Renal pelvis (tissue), 4 donors: Measurements from ENCODE around the gene ZNF506. TPM values are rescaled to one million over a fixed set of nuclear protein-coding genes. Genes with fewer than 3 reads are reported as not detected.
"Not testable (repeated sequence)": the region's sequence is repeated elsewhere in the genome, so short reads cannot be mapped to it uniquely, and the experiment has no call there.

ENCODE experiments used
- DNase-seq: peaks from one replicate; pipeline ENCODE4 v3.0.0-alpha.2; 2013
- polyA plus RNA-seq, 3 donors: library from polyadenylated mRNA; unstranded; fragments of 120-200 nt; gene quantifications; one replicate each; pipeline ENCODE4 v1.2.1, GENCODE V29; 2013; ENCODE audit not compliant: insufficient read length in 3 of 3

ZNF506 gene
- polyA plus RNA-seq, 3 donors: 27.4 to 41.0 (median 34.3) TPM

GRCh38 chr19:19805480-19805879 lies 16.1 kb downstream of the ZNF506 start:
- no peak for DNase-seq

- DNase-seq: no peak
Measured at GRCh38 chr19:19788015-19788414, 33.5 kb downstream of the ZNF506 start.

GRCh38 chr19:19785476-19785875 lies 36.1 kb downstream of the ZNF506 start:
- not testable (repeated sequence) for DNase-seq

GRCh38 chr19:19782783-19783182 lies 38.8 kb downstream of the ZNF506 start:
- no peak for DNase-seq

- not testable (repeated sequence) for DNase-seq
Measured at GRCh38 chr19:19781791-19782190, 39.8 kb downstream of the ZNF506 start.

- DNase-seq: no peak
Measured at GRCh38 chr19:19778666-19779065, 42.9 kb downstream of the ZNF506 start.

GRCh38 chr19:19777692-19778091 lies 43.9 kb downstream of the ZNF506 start:
- no peak for DNase-seq

GRCh38 chr19:19776206-19777008 lies 45.1 kb downstream of the ZNF506 start:
- peak; percentile 97 for DNase-seq

GRCh38 chr19:19775891-19776205 lies 45.7 kb downstream of the ZNF506 start:
- DNase-seq: no peak

- no peak for DNase-seq
Measured at GRCh38 chr19:19774354-19775033, 47.1 kb downstream of the ZNF506 start.

- DNase-seq: not testable (repeated sequence)
Measured at GRCh38 chr19:19771963-19772362, 49.6 kb downstream of the ZNF506 start.

- not testable (repeated sequence) for DNase-seq
Measured at GRCh38 chr19:19769971-19770370, 51.6 kb downstream of the ZNF506 start.

GRCh38 chr19:19758164-19758563 lies 63.4 kb downstream of the ZNF506 start:
- DNase-seq: no peak

- DNase-seq: no peak
Measured at GRCh38 chr19:19752760-19753403, 68.7 kb downstream of the ZNF506 start.

- no peak for DNase-seq
Measured at GRCh38 chr19:19751846-19752245, 69.7 kb downstream of the ZNF506 start.

- DNase-seq: no peak
Measured at GRCh38 chr19:19750842-19751790, 70.4 kb downstream of the ZNF506 start.

GRCh38 chr19:19749908-19750841 lies 71.4 kb downstream of the ZNF506 start:
- no peak for DNase-seq

- DNase-seq: no peak
Measured at GRCh38 chr19:19749117-19749907, 72.2 kb downstream of the ZNF506 start.

GRCh38 chr19:19748249-19748938 lies 73.2 kb downstream of the ZNF506 start:
- DNase-seq: no peak
